ENCODE results near the gene NOPCHAP1. TPM values are rescaled to one million over a fixed set of nuclear protein-coding genes. Genes with fewer than 3 reads are reported as not detected.

Gene NOPCHAP1
- total RNA-seq, 1 experiment from 2014 or later: 37.8 TPM

DNA sequence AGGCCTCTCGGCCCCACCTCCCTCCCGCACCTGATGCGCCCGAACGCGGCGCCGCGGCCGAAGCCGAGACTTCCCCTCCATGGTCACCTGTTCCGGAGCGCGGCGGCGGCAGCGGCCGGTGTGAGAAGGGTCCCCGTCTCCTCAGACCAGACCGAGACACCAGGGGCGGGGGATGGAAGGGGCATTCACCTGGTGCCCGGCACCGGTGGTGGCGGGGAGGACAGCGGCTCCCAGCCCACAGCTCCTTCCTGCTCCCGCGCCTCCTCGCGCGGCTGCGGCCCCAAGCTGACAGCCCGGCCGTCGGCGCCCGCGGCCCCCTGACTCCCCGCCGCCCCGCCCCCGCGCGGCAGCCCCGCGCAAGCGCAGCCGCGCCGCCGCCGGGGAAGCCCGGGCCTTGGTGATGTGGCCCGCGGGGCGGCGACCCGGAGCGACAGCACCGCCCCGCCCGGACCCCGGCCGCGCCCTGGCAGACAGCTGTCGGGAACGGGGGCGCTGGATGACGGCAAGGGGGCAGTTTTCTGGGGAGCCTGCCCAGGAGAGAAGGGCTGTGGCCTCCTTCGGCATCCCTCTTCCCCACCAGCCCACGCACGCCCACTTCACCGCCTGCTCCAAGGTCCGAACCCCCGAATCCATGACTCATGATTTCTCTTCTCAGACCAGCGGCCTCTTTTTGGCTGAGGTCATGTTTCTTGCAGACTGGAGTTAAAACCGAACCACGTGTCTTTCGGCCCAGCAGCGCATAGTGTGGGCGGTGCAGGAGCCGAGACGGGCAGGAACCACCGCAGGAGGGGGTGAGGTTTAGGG, 27.9 kb upstream of the NOPCHAP1 start, which contains the start of gene SLC41A2:
SLC41A2 (minus strand) TSS at position 290 of the 804 bp plus-strand sequence. CDS start 29,763 bp downstream, outside the sequence.
- Histone ChIP-seq H3F3A (ENCODE audit: low read length, unreplicated experiment) (no peaks in the 10 kb centered on the region), H3K27ac (ENCODE audit: low read length) (peak within 1 kb of the TSS; percentile 80), H3K36me3 (ENCODE audit: low read depth, low read length) (no peaks in the 10 kb centered on the region), H3K4me2 (ENCODE audit: low read length) (peak within 1 kb of the TSS; percentile 94), H3K9me3 (ENCODE audit: low read length) (no peaks in the 10 kb centered on the region), H2AFZ (ENCODE audit: low read length) (peak within 1 kb of the TSS; percentile 97), H3K4me1 (ENCODE audit: insufficient read depth, low read length) (peaks cover 32% of the 10 kb centered on the region), H4K20me1 (ENCODE audit: low read length) (no peaks in the 10 kb centered on the region), H3K9me2 (replicated peaks; ENCODE audit: low read length) (no peaks in the 10 kb centered on the region), H3K79me2 (ENCODE audit: low read length) (no peaks in the 10 kb centered on the region; the same call in 1 of the 2 replicates), H3K9ac (ENCODE audit: low read length) (peak within 1 kb of the TSS; percentile 88), H3K27me3 (ENCODE audit: low read length) (no peaks in the 10 kb centered on the region), H3K4me3 (ENCODE audit: low read length) (peak within 1 kb of the TSS; percentile 79)
- intact Hi-C loops (cut with micrococcal nuclease): loop anchor here (2.0 kb wide), 1 partner anchor 95 kb away; no protein-coding TSS in a partner anchor
- ChIA-PET POLR2A (ENCODE audit: unreplicated experiment) (interaction anchor here (0.6 kb wide), 1 partner anchor 71 kb away, joined by 4 read pairs; no protein-coding TSS in a partner anchor), CTCF (interaction anchor here (0.6 kb wide), 1 partner anchor 79 kb away, joined by 5 read pairs; no protein-coding TSS in a partner anchor)
- TF ChIP-seq EZH2phosphoT487 (IDR thresholded peaks at IDR 0.05; ENCODE audit: borderline replicate concordance, low read length) (no peak), EZH2 (IDR thresholded peaks at IDR 0.05; ENCODE audit: low read length, unreplicated experiment) (no peak)
- TF ChIP-seq, protein P1, sequence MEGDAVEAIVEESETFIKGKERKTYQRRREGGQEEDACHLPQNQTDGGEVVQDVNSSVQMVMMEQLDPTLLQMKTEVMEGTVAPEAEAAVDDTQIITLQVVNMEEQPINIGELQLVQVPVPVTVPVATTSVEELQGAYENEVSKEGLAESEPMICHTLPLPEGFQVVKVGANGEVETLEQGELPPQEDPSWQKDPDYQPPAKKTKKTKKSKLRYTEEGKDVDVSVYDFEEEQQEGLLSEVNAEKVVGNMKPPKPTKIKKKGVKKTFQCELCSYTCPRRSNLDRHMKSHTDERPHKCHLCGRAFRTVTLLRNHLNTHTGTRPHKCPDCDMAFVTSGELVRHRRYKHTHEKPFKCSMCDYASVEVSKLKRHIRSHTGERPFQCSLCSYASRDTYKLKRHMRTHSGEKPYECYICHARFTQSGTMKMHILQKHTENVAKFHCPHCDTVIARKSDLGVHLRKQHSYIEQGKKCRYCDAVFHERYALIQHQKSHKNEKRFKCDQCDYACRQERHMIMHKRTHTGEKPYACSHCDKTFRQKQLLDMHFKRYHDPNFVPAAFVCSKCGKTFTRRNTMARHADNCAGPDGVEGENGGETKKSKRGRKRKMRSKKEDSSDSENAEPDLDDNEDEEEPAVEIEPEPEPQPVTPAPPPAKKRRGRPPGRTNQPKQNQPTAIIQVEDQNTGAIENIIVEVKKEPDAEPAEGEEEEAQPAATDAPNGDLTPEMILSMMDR (conservative IDR thresholded peaks at IDR 0.05; ENCODE audit: low read depth, low read length): no peak
- peak; percentile 89 for DNase-seq
- ATAC-seq: peak; percentile 82
- TSS peak; percentile 86 for BruUV-seq (replicated peaks)

DNA sequence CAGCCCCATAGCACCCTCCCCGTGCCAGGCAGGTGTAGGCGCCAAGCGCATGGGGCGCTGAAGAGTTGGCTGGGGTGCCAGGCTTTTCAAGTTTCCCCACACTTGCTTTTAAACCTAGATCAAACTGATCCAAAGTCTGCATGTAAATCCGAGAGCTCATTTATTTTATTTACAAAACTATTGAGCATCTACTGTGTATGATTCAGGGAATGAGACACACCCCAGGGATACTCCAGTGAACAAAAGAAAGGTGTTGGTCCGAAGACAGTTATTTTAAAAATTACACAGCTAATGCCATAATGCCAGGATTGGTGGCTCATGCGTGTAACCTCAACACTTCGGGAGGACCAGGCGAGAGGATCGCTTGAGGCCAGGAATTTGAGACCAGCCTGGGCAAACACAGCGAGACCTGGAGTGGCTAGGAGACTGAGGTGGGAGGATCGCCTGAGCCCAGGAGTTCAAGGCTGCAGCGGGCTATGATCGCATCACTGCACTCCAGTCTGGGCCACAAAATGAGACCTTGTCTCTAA, 27.2 kb upstream of the NOPCHAP1 start:
- no peaks in the 10 kb centered on the region for H4K20me1 ChIP-seq (ENCODE audit: low read length)
- H3K27me3 ChIP-seq (ENCODE audit: low read length): no peaks in the 10 kb centered on the region
- H3K4me3 ChIP-seq (ENCODE audit: low read length): peak overlapping the region; percentile 79
- H3F3A ChIP-seq (ENCODE audit: low read length, unreplicated experiment): no peaks in the 10 kb centered on the region
- peak; percentile 10 for ATAC-seq
- H3K4me1 ChIP-seq (ENCODE audit: insufficient read depth, low read length): peaks cover 25% of the 10 kb centered on the region
- ChIA-PET CTCF (interaction anchor here (0.6 kb wide), 1 partner anchor 79 kb away, joined by 5 read pairs; no protein-coding TSS in a partner anchor), POLR2A (ENCODE audit: unreplicated experiment) (interaction anchor here (0.6 kb wide), 1 partner anchor 72 kb away, joined by 4 read pairs; no protein-coding TSS in a partner anchor)
- TF ChIP-seq, protein P1 (conservative IDR thresholded peaks at IDR 0.05; ENCODE audit: low read depth, low read length): peak; percentile 51
- TF ChIP-seq EZH2 (IDR thresholded peaks at IDR 0.05; ENCODE audit: low read length, unreplicated experiment): no peak
- no peak for TF ChIP-seq EZH2phosphoT487 (IDR thresholded peaks at IDR 0.05; ENCODE audit: borderline replicate concordance, low read length)
- no TSS peak for BruUV-seq (replicated peaks)
- H3K36me3 ChIP-seq (ENCODE audit: low read depth, low read length): no peaks in the 10 kb centered on the region
- H3K9me2 ChIP-seq (replicated peaks; ENCODE audit: low read length): no peaks in the 10 kb centered on the region
- H2AFZ ChIP-seq (ENCODE audit: low read length): peak overlapping the region; percentile 79
- H3K9ac ChIP-seq (ENCODE audit: low read length): peak overlapping the region; percentile 88
- H3K79me2 ChIP-seq (ENCODE audit: low read length): no peaks in the 10 kb centered on the region; the same call in 1 of the 2 replicates
- intact Hi-C loops (cut with micrococcal nuclease): loop anchor here (2.0 kb wide), 1 partner anchor 94 kb away; no protein-coding TSS in a partner anchor
- peak overlapping the region; percentile 80 for H3K27ac ChIP-seq (ENCODE audit: low read length)
- H3K4me2 ChIP-seq (ENCODE audit: low read length): peak overlapping the region; percentile 94
- no peaks in the 10 kb centered on the region for H3K9me3 ChIP-seq (ENCODE audit: low read length)
- DNase-seq: no peak

Measured in PC-3 (cell line).